ENCODE measurements around the gene PHF20.
"Not testable (repeated sequence)": the region's sequence is repeated elsewhere in the genome, so short reads cannot be mapped to it uniquely, and the experiment has no call there.

The PHF20 gene

DNA sequence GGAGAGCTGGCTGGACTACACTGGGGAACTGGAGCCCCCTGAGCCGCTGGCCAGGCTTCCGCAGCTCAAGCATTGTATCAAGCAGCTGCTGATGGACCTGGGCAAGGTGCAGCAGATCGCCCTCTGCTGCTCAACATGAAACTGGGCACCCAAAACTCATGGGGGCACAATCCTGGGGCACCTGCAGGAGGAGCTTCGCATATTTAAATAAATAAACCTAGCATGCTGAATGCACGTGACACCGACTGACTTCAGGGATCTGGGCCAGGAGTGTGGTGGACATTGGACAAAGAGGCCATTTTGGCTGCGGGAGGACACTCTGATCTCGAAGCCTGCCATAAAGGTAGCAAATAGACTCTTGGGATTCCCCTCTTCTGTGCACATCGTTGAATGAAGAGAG is 175.7 kb downstream of the PHF20 start:
- Histone ChIP-seq H3K27me3 (replicated peaks in 2 of 5; ENCODE audit: control insufficient read depth in 4 of 5, insufficient read depth in 5 of 5, low read length in 4 of 5) (no peaks in the 10 kb centered on the region), H3K4me1 (ENCODE audit: control extremely low read depth in 1 of 4, control insufficient read depth in 4 of 4, insufficient read depth in 4 of 4, low read length in 3 of 4) (peaks cover under 1 to 6% (median 3%) of the 10 kb centered on the region in 4 experiments), H3K36me3 (ENCODE audit: control insufficient read depth in 4 of 4, insufficient read depth in 4 of 4, low read length in 3 of 4) (peaks cover 8 to 42% (median 30%) of the 10 kb centered on the region in 4 experiments), H3K27ac (ENCODE audit: insufficient read depth in 1 of 2, low read depth in 1 of 2, low read length in 2 of 2, poor library complexity in 1 of 2, severe bottlenecking in 2 of 2) (no peak overlapping the region), H3K9me3 (ENCODE audit: control extremely low read depth in 1 of 5, control insufficient read depth in 4 of 5, insufficient read depth in 2 of 5, low read depth in 1 of 5, low read length in 4 of 5) (no peaks in the 10 kb centered on the region), H3K4me3 (ENCODE audit: control insufficient read depth in 1 of 7, extremely low read depth in 1 of 7, insufficient read depth in 4 of 7, low read depth in 2 of 7, low read length in 6 of 7) (no peak overlapping the region)
- DNase-seq, result peak; percentile 66 to 76 (median 75)
- ChIA-PET POLR2A (interaction anchor here (0.6 to 0.8 kb wide), 2 partner anchors 22 to 151 kb away, joined by 3 read pairs; no protein-coding TSS in a partner anchor), CTCF (interaction anchor here (1.0 to 1.8 kb wide), 4 partner anchors 13 to 31 kb away, joined by 3 to 5 read pairs (median 4); no protein-coding TSS in a partner anchor)
- WGBS (ENCODE audit: insufficient coverage), result 86% methylated on average over 7 of the region's 9 CpGs

DNA sequence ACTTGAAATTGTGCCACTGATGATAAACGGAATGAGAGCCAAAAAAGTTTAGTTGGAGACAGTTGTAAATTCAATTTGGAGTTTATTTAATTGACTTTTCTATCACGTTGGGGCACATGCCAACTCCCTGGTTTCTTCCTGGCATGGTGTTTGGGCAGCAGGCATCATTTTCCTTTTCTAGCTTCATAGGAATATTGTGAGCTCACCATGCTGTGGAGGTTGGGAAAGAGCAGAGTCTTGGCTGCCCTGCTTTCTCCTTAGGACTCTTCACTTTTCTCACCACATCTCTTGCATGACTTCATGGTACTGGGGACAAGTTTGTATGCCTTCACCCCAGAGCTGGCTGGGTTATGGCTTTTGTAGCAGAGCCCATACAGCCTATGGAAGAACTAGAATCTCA is 176.1 kb downstream of the PHF20 start:
- Histone ChIP-seq H3K27ac (ENCODE audit: insufficient read depth in 1 of 2, low read depth in 1 of 2, low read length in 2 of 2, poor library complexity in 1 of 2, severe bottlenecking in 2 of 2) (no peak overlapping the region), H3K9me3 (ENCODE audit: control extremely low read depth in 1 of 5, control insufficient read depth in 4 of 5, insufficient read depth in 2 of 5, low read depth in 1 of 5, low read length in 4 of 5) (no peaks in the 10 kb centered on the region), H3K4me1 (ENCODE audit: control extremely low read depth in 1 of 4, control insufficient read depth in 4 of 4, insufficient read depth in 4 of 4, low read length in 3 of 4) (peaks cover 5 to 11% (median 7%) of the 10 kb centered on the region in 4 experiments), H3K36me3 (ENCODE audit: control insufficient read depth in 4 of 4, insufficient read depth in 4 of 4, low read length in 3 of 4) (peaks cover 8 to 42% (median 30%) of the 10 kb centered on the region in 4 experiments), H3K27me3 (replicated peaks in 2 of 5; ENCODE audit: control insufficient read depth in 4 of 5, insufficient read depth in 5 of 5, low read length in 4 of 5) (no peaks in the 10 kb centered on the region), H3K4me3 (ENCODE audit: control insufficient read depth in 1 of 7, extremely low read depth in 1 of 7, insufficient read depth in 4 of 7, low read depth in 2 of 7, low read length in 6 of 7) (no peak overlapping the region)
- DNase-seq, result no peak
- CTCF ChIA-PET, result interaction anchor here (1.0 to 1.8 kb wide), 4 partner anchors 13 to 32 kb away, joined by 3 to 5 read pairs (median 4); no protein-coding TSS in a partner anchor
- POLR2A ChIA-PET, result interaction anchor here (0.8 kb wide), 1 partner anchor 21 kb away, joined by 3 read pairs; no protein-coding TSS in a partner anchor
- 100% methylated on average over 1 of the region's 2 CpGs for WGBS (ENCODE audit: insufficient coverage)

DNA sequence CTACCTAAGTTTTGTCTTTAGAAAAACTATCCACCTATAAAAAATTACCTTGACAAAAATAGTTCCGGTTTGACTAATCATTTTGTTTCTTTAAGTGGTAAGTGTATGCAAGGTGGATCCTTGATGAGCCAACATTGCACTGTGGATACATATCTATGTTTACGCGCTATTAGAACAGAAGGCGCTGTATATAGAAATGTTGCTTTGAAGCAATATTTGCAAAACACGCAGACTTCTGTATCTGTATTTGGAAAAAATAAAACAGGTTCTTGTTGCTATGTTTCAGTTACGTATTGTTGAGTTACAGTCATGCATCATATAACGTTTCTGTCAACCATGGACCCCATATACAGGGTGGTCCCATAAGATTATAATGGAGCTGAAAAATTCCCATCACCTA is 178.3 kb downstream of the PHF20 start:
- no peaks in the 10 kb centered on the region for H3K9me3 ChIP-seq (ENCODE audit: control extremely low read depth in 1 of 5, control insufficient read depth in 4 of 5, insufficient read depth in 2 of 5, low read depth in 1 of 5, low read length in 4 of 5)
- no peak for DNase-seq
- H3K4me1 ChIP-seq (ENCODE audit: control extremely low read depth in 1 of 4, control insufficient read depth in 4 of 4, insufficient read depth in 4 of 4, low read length in 3 of 4), result peaks cover 9 to 20% (median 16%) of the 10 kb centered on the region in 4 experiments
- 96% methylated on average over 6 of the region's 7 CpGs for WGBS (ENCODE audit: insufficient coverage)
- no peak overlapping the region for H3K27ac ChIP-seq (ENCODE audit: insufficient read depth in 1 of 2, low read depth in 1 of 2, low read length in 2 of 2, poor library complexity in 1 of 2, severe bottlenecking in 2 of 2)
- H3K36me3 ChIP-seq (ENCODE audit: control insufficient read depth in 4 of 4, insufficient read depth in 4 of 4, low read length in 3 of 4), result peaks cover 8 to 32% (median 16%) of the 10 kb centered on the region in 4 experiments
- no peaks in the 10 kb centered on the region for H3K27me3 ChIP-seq (replicated peaks in 2 of 5; ENCODE audit: control insufficient read depth in 4 of 5, insufficient read depth in 5 of 5, low read length in 4 of 5)
- ChIA-PET CTCF (no interaction called here), POLR2A (no interaction called here)
- no peak overlapping the region for H3K4me3 ChIP-seq (ENCODE audit: control insufficient read depth in 1 of 7, extremely low read depth in 1 of 7, insufficient read depth in 4 of 7, low read depth in 2 of 7, low read length in 6 of 7)

DNA sequence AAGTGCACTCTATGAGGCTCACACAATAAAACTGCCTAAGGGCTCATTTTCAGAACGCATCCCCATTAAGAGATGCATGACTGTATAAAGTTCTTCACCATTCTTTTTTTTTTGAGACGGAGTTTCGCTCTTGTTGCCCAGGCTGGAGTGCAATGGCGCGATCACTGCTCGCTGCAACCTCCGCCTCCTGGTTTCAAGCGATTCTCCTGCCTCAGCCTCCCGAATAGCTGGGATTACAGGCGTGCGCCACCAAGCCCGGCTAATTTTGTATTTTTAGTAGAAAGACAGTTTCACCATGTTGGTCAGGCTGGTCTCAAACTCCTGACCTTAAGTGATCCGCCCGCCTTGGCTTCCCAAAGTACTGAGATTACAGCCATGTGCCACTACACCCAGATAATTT is 180.3 kb downstream of the PHF20 start:
- H3K36me3 ChIP-seq (ENCODE audit: control insufficient read depth in 4 of 4, insufficient read depth in 4 of 4, low read length in 3 of 4), result peaks cover 4 to 25% (median 10%) of the 10 kb centered on the region in 4 experiments
- not testable (repeated sequence) for H3K9me3 ChIP-seq (ENCODE audit: control extremely low read depth in 1 of 5, control insufficient read depth in 4 of 5, insufficient read depth in 2 of 5, low read depth in 1 of 5, low read length in 4 of 5); DNase-seq; H3K27me3 ChIP-seq (replicated peaks in 2 of 5; ENCODE audit: control insufficient read depth in 4 of 5, insufficient read depth in 5 of 5, low read length in 4 of 5)
- H3K4me3 ChIP-seq (ENCODE audit: control insufficient read depth in 1 of 7, extremely low read depth in 1 of 7, insufficient read depth in 4 of 7, low read depth in 2 of 7, low read length in 6 of 7), result peak overlapping the region in 2 of 7 experiments; percentile 24 to 88
- H3K27ac ChIP-seq (ENCODE audit: insufficient read depth in 1 of 2, low read depth in 1 of 2, low read length in 2 of 2, poor library complexity in 1 of 2, severe bottlenecking in 2 of 2), result peak overlapping the region; percentile 12 to 97
- H3K4me1 ChIP-seq (ENCODE audit: control extremely low read depth in 1 of 4, control insufficient read depth in 4 of 4, insufficient read depth in 4 of 4, low read length in 3 of 4), result peaks cover 9 to 26% (median 19%) of the 10 kb centered on the region in 4 experiments
- CTCF ChIA-PET, result interaction anchor here (3.3 kb wide), 1 partner anchor 10 kb away, joined by 29 read pairs; no protein-coding TSS in a partner anchor
- WGBS (ENCODE audit: insufficient coverage), result 98% methylated on average over 10 of the region's 14 CpGs
- POLR2A ChIA-PET, result interaction anchor here (0.7 to 1.0 kb wide), 2 partner anchors 28 to 156 kb away, joined by 3 read pairs; no protein-coding TSS in a partner anchor

DNA sequence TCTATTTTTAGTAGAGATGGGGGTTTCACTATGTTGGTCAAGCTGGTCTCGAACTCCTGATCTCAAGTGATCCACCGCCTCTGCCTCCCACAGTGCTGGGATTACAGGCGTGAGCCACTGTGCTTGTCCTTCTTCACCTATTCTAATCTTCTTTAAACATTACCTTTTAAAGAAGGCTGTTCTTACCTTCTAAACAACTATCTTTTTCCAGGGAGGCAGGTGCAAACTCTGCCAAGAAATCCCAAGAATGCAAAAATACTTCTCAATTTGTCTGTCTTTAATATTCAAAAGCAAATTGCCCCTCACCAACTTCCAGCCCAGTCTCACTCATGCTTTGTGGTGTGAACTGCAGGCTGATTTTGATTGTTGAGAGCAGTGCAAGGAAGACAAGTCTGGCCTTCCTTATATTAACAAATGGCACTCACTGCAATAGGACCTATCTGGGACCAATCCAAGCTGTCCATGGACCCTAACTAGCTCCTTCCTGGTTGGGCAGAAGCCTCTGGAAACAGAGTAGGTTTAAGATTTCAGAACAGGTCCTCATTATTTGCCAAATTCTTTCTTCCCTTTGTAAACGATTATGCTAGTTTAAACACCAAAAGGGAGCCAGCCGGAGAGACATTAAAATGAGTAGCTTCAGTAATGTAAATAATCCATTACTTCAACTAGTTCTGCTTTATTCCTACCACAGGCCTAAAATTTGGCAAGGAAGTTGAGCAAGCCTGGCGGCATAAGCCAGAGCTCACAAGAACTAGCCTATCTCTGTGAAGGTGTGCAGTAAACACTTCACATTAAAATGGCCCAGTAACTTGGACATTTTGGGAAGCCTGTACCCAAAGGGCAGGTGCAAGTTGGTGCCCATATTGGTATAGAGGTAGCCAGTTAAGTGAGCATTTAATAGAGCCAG is 180.9 kb downstream of the PHF20 start:
- H3K27ac ChIP-seq (ENCODE audit: insufficient read depth in 1 of 2, low read depth in 1 of 2, low read length in 2 of 2, poor library complexity in 1 of 2, severe bottlenecking in 2 of 2), result peak overlapping the region; percentile 91 to 97
- 66% methylated on average over 4 of the region's 6 CpGs for WGBS (ENCODE audit: insufficient coverage)
- peak; percentile 45 to 82 (median 76) for DNase-seq

DNA sequence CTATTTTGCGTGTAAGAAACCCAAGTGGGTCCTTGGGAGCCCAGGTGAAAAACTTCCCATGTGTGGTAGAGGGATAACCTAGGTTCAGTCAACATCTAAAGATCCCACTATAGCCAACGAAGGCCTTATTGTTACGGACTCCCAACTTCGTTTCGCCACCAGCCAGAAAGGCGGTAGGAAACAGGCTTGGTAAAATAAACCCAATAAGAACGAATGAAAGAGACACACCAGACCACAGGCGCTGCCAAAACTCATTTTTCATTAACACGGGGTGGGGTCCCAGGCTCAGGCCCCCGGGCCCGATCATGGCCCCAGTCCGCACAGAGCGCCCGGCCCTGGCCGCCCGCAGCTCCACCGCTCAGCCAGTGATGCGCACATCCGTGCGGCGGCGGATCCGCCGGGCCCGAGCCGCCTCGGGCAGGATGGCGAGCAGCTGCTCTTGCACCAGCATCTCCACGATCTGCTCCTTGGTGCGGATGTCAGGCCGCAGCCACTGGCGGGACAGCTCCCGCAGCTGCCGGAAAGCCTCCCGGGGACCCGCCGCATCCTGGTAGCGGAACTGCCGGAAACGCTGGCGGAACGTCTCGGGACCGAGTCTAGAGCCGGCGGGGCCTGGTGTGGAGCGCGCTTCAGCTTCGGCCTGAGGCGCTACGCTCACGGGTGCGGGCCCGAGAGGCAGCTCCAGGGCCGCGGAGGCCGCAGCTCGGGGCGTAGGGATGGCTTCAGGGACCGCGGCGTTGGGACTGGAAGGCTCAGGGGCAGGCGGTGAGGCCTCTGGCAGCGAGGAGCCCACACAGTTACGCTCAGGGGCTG is 181.8 kb downstream of the PHF20 start:
- POLR2A ChIA-PET, result interaction anchor here (0.5 to 1.9 kb wide), 7 partner anchors 10 to 338 kb away, joined by 3 to 9 read pairs (median 4); partner anchors contain the start of genes RBM39 and SPAG4
- H3K36me3 ChIP-seq (ENCODE audit: control insufficient read depth in 4 of 4, insufficient read depth in 4 of 4, low read length in 3 of 4), result peaks cover 1 to 13% (median 4%) of the 10 kb centered on the region in 4 experiments
- peak overlapping the region; percentile 82 to 96 (median 90) for H3K4me3 ChIP-seq (ENCODE audit: control insufficient read depth in 1 of 7, extremely low read depth in 1 of 7, insufficient read depth in 4 of 7, low read depth in 2 of 7, low read length in 6 of 7)
- no peaks in the 10 kb centered on the region for H3K9me3 ChIP-seq (ENCODE audit: control extremely low read depth in 1 of 5, control insufficient read depth in 4 of 5, insufficient read depth in 2 of 5, low read depth in 1 of 5, low read length in 4 of 5)
- H3K27ac ChIP-seq (ENCODE audit: insufficient read depth in 1 of 2, low read depth in 1 of 2, low read length in 2 of 2, poor library complexity in 1 of 2, severe bottlenecking in 2 of 2), result peak overlapping the region; percentile 91 to 97
- 3% methylated on average over 55 of the region's 65 CpGs for WGBS (ENCODE audit: insufficient coverage)
- H3K4me1 ChIP-seq (ENCODE audit: control extremely low read depth in 1 of 4, control insufficient read depth in 4 of 4, insufficient read depth in 4 of 4, low read length in 3 of 4), result peaks cover 9 to 26% (median 19%) of the 10 kb centered on the region in 4 experiments
- CTCF ChIA-PET, result interaction anchor here (0.6 to 3.4 kb wide), 19 partner anchors 10 to 1224 kb away, joined by 3 to 29 read pairs (median 4); partner anchors contain the start of gene CNBD2
- DNase-seq, result peak; percentile 47 to 81 (median 77)
- H3K27me3 ChIP-seq (replicated peaks in 2 of 5; ENCODE audit: control insufficient read depth in 4 of 5, insufficient read depth in 5 of 5, low read length in 4 of 5), result no peaks in the 10 kb centered on the region

More for the DNA sequence above, 180.9 kb downstream of the PHF20 start:
- Histone ChIP-seq H3K36me3 (ENCODE audit: control insufficient read depth in 4 of 4, insufficient read depth in 4 of 4, low read length in 3 of 4) (peaks cover 4 to 19% (median 9%) of the 10 kb centered on the region in 4 experiments), H3K4me1 (ENCODE audit: control extremely low read depth in 1 of 4, control insufficient read depth in 4 of 4, insufficient read depth in 4 of 4, low read length in 3 of 4) (peaks cover 9 to 26% (median 19%) of the 10 kb centered on the region in 4 experiments), H3K4me3 (ENCODE audit: control insufficient read depth in 1 of 7, extremely low read depth in 1 of 7, insufficient read depth in 4 of 7, low read depth in 2 of 7, low read length in 6 of 7) (peak overlapping the region; percentile 82 to 96 (median 90)), H3K27me3 (replicated peaks in 2 of 5; ENCODE audit: control insufficient read depth in 4 of 5, insufficient read depth in 5 of 5, low read length in 4 of 5) (no peaks in the 10 kb centered on the region), H3K9me3 (ENCODE audit: control extremely low read depth in 1 of 5, control insufficient read depth in 4 of 5, insufficient read depth in 2 of 5, low read depth in 1 of 5, low read length in 4 of 5) (no peaks in the 10 kb centered on the region)
- CTCF ChIA-PET, result interaction anchor here (0.6 to 3.3 kb wide), 3 partner anchors 11 to 145 kb away, joined by 3 to 29 read pairs (median 4); no protein-coding TSS in a partner anchor
- POLR2A ChIA-PET, result interaction anchor here (0.7 to 1.2 kb wide), 4 partner anchors 28 to 337 kb away, joined by 3 to 4 read pairs (median 3); partner anchors contain the start of gene SPAG4
